Esophagus squamous epithelium (tissue), 5 donors: ENCODE results near the gene RARRES2. TPM values are rescaled to one million over a fixed set of nuclear protein-coding genes. Genes with fewer than 3 reads are reported as not detected.

ENCODE experiments used
- DNase-seq: peaks from one replicate; lab custom pipeline; 2025; lab: John Stamatoyannopoulos, UW
- H3K27ac ChIP-seq, 4 donors: fragments of 200-600 bp; sonication (generic); one replicate each; pipeline ENCODE4 v1.5.1; 2016 to 2019; ENCODE audit warnings: mild to moderate bottlenecking in 1 of 4
- H3K27me3 ChIP-seq, 4 donors: fragments of 200-600 bp; sonication (generic); 1 replicate in 3 of 4; 2 replicates in 1 of 4; pipeline versions ENCODE4 v1.5.1 to v1.6.0; 2017 to 2021; ENCODE audit warnings: antibody characterized with exemption in 1 of 4
- H3K36me3 ChIP-seq, 3 donors: fragments of 200-600 bp; sonication (generic); one replicate each; pipeline ENCODE4 v1.5.1; 2016 to 2019
- H3K4me1 ChIP-seq, 3 donors: fragments of 200-600 bp; sonication (generic); one replicate each; pipeline ENCODE4 v1.5.1; 2017 to 2019
- H3K4me3 ChIP-seq, 4 donors: fragments of 200-600 bp; sonication (generic); 1 replicate in 3 of 4; 2 replicates in 1 of 4; pipeline ENCODE4 v1.5.1; 2016 to 2019; ENCODE audit warnings: mild to moderate bottlenecking in 2 of 4, moderate library complexity in 1 of 4
- H3K9me3 ChIP-seq, 3 donors: fragments of 200-600 bp; sonication (generic); one replicate each; pipeline ENCODE4 v1.5.1; 2016 to 2019
- POLR2A ChIP-seq, 4 donors: fragments of 450-650 bp; IDR thresholded peaks; one replicate each; pipeline ENCODE4 v1.6.1; 2017; ENCODE audit warnings: antibody characterized with exemption in 4 of 4, mild to moderate bottlenecking in 4 of 4, moderate library complexity in 3 of 4
- WGBS, 2 donors: methylation state at CpG; one replicate each; pipeline ENCODE4 v1.1.5; 2018; 5-methylcytosine and 5-hydroxymethylcytosine counted together
- intact Hi-C: fragments of 100-400 bp; cut with DNase I; formaldehyde crosslinking; loops from one replicate; pipeline ENCODE4 v1.15.0; 2022
- total RNA-seq, 4 donors: library from RNA; depleted of rRNA; stranded (reverse); fragments of >200 nt; gene quantifications; one replicate each; pipeline ENCODE4 v1.1.0, GENCODE V29; 2016
- TF ChIP-seq, protein P1 (sequence below), 6 experiments: fragments of 450-650 bp in 4 of 6; fragments of 200-600 bp in 2 of 6; sonication (generic) in 2 of 6; IDR thresholded peaks; one replicate each; pipeline ENCODE4 v1.5.1; 2016 to 2019; ENCODE audit warnings: antibody characterized with exemption in 6 of 6, mild to moderate bottlenecking in 4 of 6, moderate library complexity in 4 of 6
- donor health status: DM: yes; HTN: yes; CAD: no.

The RARRES2 gene
- total RNA-seq, 4 donors from 2014 or later = 1.1 to 111 (median 14.9) TPM

DNA sequence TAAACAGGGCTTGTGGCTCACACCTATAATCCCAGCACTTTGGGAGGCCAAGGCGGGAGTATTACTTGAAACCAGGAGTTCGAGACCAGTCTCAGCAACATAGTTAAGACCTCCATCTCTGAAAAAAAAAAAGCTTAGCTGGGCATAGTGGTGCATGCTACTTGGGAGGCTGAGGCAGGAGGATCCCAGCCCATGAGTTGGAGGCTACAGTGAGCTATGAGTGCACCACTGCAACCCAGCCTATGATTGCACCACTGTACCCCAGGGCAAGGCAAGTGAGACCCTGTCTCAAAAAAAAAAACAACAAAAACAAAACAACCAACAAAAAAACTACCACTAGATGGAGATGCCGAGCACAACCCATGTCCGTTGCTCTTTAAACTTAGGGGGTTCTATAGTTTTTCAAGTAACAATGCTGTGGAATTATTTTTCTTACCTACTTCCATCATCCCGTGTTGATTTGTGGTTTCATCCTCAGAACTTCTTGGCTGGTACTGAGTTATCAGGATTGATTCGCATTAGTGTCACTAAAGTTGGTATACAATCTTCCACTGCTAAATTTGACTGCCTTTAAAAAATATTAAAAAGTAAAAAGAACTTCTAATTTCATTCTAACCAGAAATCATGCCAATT is 15.0 kb upstream of the RARRES2 start:
- DNase-seq = no peak
- intact Hi-C loops = loop anchor here (5.0 kb wide), 1 partner anchor 66 kb away; no protein-coding TSS in a partner anchor
- TF ChIP-seq, protein P1, sequence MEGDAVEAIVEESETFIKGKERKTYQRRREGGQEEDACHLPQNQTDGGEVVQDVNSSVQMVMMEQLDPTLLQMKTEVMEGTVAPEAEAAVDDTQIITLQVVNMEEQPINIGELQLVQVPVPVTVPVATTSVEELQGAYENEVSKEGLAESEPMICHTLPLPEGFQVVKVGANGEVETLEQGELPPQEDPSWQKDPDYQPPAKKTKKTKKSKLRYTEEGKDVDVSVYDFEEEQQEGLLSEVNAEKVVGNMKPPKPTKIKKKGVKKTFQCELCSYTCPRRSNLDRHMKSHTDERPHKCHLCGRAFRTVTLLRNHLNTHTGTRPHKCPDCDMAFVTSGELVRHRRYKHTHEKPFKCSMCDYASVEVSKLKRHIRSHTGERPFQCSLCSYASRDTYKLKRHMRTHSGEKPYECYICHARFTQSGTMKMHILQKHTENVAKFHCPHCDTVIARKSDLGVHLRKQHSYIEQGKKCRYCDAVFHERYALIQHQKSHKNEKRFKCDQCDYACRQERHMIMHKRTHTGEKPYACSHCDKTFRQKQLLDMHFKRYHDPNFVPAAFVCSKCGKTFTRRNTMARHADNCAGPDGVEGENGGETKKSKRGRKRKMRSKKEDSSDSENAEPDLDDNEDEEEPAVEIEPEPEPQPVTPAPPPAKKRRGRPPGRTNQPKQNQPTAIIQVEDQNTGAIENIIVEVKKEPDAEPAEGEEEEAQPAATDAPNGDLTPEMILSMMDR (IDR thresholded peaks at IDR 0.05) = peak; percentile 17 to 68 (median 35)
- no peak for TF ChIP-seq POLR2A (IDR thresholded peaks at IDR 0.05)
- Histone ChIP-seq H3K27ac (no peak overlapping the region), H3K4me3 (no peak overlapping the region), H3K4me1 (peaks cover 0 to 4% (median 0%) of the 10 kb centered on the region in 3 donors), H3K36me3 (no peaks in the 10 kb centered on the region), H3K27me3 (no peaks in the 10 kb centered on the region), H3K9me3 (no peaks in the 10 kb centered on the region)
- 12 to 14% methylated on average over 5 to 6 of the region's 6 CpGs for WGBS, 2 donors

DNA sequence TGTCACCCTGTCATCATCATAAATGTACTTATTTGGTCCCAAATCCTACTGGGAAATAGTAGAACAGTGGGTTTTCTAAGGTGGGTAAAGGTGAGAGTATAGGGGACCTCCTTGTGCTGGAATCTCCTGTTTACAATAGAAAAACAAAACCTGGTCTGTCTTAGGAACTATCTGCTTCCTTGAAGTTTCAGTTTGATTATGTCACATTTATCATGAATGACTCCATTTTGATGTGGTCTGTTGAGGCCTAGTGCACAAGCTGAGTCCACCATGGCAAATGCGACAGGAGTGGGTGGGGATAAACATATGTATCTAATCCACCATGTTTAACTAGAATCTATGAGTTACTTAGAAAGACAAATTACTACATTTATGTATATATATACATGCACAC is 14.2 kb upstream of the RARRES2 start:
- Histone ChIP-seq H3K27ac (peak overlapping the region in 1 of 4 donors; percentile 18), H3K9me3 (no peaks in the 10 kb centered on the region), H3K36me3 (no peaks in the 10 kb centered on the region), H3K27me3 (no peaks in the 10 kb centered on the region), H3K4me3 (no peak overlapping the region), H3K4me1 (peaks cover 0 to 4% (median 0%) of the 10 kb centered on the region in 3 donors)
- TF ChIP-seq, protein P1 (IDR thresholded peaks at IDR 0.05) = no peak
- no peak for TF ChIP-seq POLR2A (IDR thresholded peaks at IDR 0.05)
- no peak for DNase-seq
- 58 to 59% methylated on average over 1 of the region's 1 CpG for WGBS, 2 donors
- intact Hi-C loops = loop anchor here (5.0 kb wide), 1 partner anchor 67 kb away; no protein-coding TSS in a partner anchor

DNA sequence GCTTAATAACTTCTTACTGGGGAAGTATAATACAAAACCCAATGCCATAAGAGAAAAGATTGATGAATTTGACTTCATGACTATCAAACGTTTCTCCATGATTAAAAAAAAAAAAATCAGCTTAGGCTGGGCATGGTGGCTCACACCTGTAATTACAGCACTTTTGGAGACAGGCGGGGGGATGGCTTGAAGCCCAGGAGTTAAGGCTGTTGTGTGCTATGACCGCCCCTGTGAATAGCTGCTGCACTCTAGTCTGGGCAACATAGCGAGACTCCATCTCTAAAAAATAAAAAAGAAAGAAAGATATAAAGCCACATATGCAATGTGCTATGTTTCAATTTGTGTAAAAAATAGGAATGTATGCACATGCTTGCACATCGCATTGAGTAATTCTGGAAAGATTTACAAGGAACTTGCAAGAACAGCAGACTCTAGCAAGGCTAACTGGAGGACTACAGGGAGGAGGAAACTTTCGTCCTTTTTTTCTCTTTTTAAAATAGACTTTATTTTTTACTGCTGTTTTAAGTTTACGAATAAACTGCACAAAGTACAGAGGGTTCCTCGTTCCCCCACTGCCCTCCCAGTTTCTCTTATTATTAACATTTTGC is 10.3 kb upstream of the RARRES2 start:
- Histone ChIP-seq H3K36me3 (no peaks in the 10 kb centered on the region), H3K27me3 (no peaks in the 10 kb centered on the region), H3K27ac (no peak overlapping the region), H3K4me3 (no peak overlapping the region), H3K4me1 (peaks cover 0 to 4% (median 0%) of the 10 kb centered on the region in 3 donors), H3K9me3 (no peaks in the 10 kb centered on the region)
- intact Hi-C loops = no loop called here
- DNase-seq = no peak
- TF ChIP-seq, protein P1 (IDR thresholded peaks at IDR 0.05) = no peak
- TF ChIP-seq POLR2A (IDR thresholded peaks at IDR 0.05) = no peak
- WGBS, 2 donors = 47 to 57% methylated on average over 8 of the region's 8 CpGs

DNA sequence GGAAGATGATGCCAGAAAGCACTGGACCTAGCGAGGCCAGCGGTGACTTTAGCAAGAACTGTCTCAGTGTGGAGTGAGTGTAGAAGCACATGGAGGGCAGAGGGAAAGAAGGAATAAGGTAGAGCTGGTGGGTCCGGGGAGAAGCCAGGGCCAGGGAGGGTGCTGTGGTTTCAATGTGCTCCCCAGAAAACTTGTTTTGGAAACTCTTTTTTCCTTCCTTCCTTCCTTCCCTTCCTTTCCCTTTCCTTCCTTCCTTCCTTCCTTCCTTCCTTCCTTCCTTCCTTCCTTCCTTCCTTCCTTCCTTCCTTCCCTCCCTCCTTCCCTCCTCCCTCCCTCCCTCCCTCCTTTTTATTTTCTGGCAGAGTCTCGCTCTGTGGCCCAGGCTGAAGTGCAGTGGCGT is 5.5 kb upstream of the RARRES2 start:
- Histone ChIP-seq H3K4me3 (no peak overlapping the region), H3K9me3 (peaks cover 0 to 5% (median 0%) of the 10 kb centered on the region in 3 donors), H3K4me1 (peaks cover 0 to 2% (median 0%) of the 10 kb centered on the region in 3 donors), H3K27ac (no peak overlapping the region), H3K36me3 (no peaks in the 10 kb centered on the region), H3K27me3 (peaks cover 0 to 11% (median 0%) of the 10 kb centered on the region in 4 donors)
- WGBS, 2 donors = 85 to 91% methylated on average over 3 to 4 of the region's 5 CpGs
- DNase-seq = no peak
- TF ChIP-seq, protein P1 (IDR thresholded peaks at IDR 0.05) = no peak
- TF ChIP-seq POLR2A (IDR thresholded peaks at IDR 0.05) = no peak
- intact Hi-C loops = no loop called here

DNA sequence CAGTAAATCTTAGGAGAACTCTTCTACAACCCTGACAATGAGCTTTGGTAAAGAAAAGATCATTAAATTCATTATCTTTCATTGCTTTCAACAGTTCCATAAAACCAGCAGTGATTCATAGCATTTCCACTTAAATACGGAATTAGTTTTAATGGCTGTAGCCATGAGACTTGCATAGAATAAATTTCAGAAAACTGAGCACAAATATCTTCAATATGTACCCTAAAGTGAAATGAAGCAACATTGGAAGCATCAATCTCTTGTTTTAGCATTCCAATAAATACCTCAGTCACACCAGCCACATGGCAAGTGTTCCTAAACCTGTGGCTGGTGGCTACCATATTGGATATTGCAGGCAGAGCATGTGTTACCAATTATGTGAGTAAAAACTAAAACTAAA is 3.6 kb upstream of the RARRES2 start:
- 71 to 89% methylated on average over 1 of the region's 1 CpG for WGBS, 2 donors
- peaks cover 0 to 5% (median 0%) of the 10 kb centered on the region in 3 donors for H3K9me3 ChIP-seq
- H3K36me3 ChIP-seq = no peaks in the 10 kb centered on the region
- intact Hi-C loops = no loop called here
- H3K27ac ChIP-seq = no peak overlapping the region
- H3K4me1 ChIP-seq = peaks cover 12 to 21% (median 18%) of the 10 kb centered on the region in 3 donors
- no peak for TF ChIP-seq POLR2A (IDR thresholded peaks at IDR 0.05)
- TF ChIP-seq, protein P1 (IDR thresholded peaks at IDR 0.05) = no peak
- DNase-seq = no peak
- H3K4me3 ChIP-seq = no peak overlapping the region
- peaks cover 0 to 30% (median 6%) of the 10 kb centered on the region in 4 donors for H3K27me3 ChIP-seq
